Suprapubic skin (tissue), 4 donors: ENCODE data around the gene FDXR. TPM values are rescaled to one million over a fixed set of nuclear protein-coding genes. Genes with fewer than 3 reads are reported as not detected.

ENCODE experiments used
- DNase-seq, 2 donors: peaks; one replicate each; pipeline ENCODE4 v3.0.0-alpha.2; 2019; ENCODE audit warnings: low spot score in 2 of 2
- H3K27ac ChIP-seq: fragments of 200-600 bp; sonication (generic); one replicate; pipeline ENCODE4 v1.5.1; 2019
- H3K27me3 ChIP-seq: fragments of 200-600 bp; sonication (generic); one replicate; pipeline ENCODE4 v1.5.1; 2019
- H3K36me3 ChIP-seq: fragments of 200-600 bp; sonication (generic); one replicate; pipeline ENCODE4 v1.5.1; 2019
- H3K4me1 ChIP-seq: fragments of 200-600 bp; sonication (generic); one replicate; pipeline ENCODE4 v1.5.1; 2019
- H3K4me3 ChIP-seq: fragments of 200-600 bp; sonication (generic); one replicate; pipeline ENCODE4 v1.5.1; 2019; ENCODE audit warnings: mild to moderate bottlenecking
- H3K9me3 ChIP-seq: fragments of 200-600 bp; sonication (generic); one replicate; pipeline ENCODE4 v1.5.1; 2019
- EP300 ChIP-seq: sonication (generic); formaldehyde crosslinking; IDR thresholded peaks from one replicate; pipeline ENCODE4 v1.6.1; 2017; ENCODE audit warnings: antibody characterized with exemption
- POLR2A ChIP-seq, 2 donors: fragments of 450-650 bp; IDR thresholded peaks; one replicate each; pipeline ENCODE4 v1.6.1; 2017; ENCODE audit warnings: antibody characterized with exemption in 2 of 2, mild to moderate bottlenecking in 2 of 2, moderate library complexity in 2 of 2
- POLR2AphosphoS5 ChIP-seq, 3 donors: sonication (generic); formaldehyde crosslinking; IDR thresholded peaks; one replicate each; pipeline ENCODE4 v1.6.1; 2017; ENCODE audit warnings: antibody characterized with exemption in 3 of 3
- WGBS: methylation state at CpG from one replicate; pipeline ENCODE4 v1.1.5; 2018; 5-methylcytosine and 5-hydroxymethylcytosine counted together
- total RNA-seq, 4 donors: library from RNA; depleted of rRNA; stranded (reverse); fragments of >200 nt; gene quantifications; one replicate each; pipeline ENCODE4 v1.1.0, GENCODE V29; 2016
- TF ChIP-seq, protein P1 (sequence below), 2 donors: fragments of 200-600 bp in 1 of 2; fragments of 450-650 bp in 1 of 2; sonication (generic) in 1 of 2; IDR thresholded peaks; one replicate each; pipeline ENCODE4 v1.5.1; 2016 to 2019; ENCODE audit warnings: antibody characterized with exemption in 2 of 2, mild to moderate bottlenecking in 1 of 2, moderate library complexity in 1 of 2

The FDXR gene
- total RNA-seq, 4 donors from 2014 or later = 19.1 to 34.1 (median 24.7) TPM

DNA sequence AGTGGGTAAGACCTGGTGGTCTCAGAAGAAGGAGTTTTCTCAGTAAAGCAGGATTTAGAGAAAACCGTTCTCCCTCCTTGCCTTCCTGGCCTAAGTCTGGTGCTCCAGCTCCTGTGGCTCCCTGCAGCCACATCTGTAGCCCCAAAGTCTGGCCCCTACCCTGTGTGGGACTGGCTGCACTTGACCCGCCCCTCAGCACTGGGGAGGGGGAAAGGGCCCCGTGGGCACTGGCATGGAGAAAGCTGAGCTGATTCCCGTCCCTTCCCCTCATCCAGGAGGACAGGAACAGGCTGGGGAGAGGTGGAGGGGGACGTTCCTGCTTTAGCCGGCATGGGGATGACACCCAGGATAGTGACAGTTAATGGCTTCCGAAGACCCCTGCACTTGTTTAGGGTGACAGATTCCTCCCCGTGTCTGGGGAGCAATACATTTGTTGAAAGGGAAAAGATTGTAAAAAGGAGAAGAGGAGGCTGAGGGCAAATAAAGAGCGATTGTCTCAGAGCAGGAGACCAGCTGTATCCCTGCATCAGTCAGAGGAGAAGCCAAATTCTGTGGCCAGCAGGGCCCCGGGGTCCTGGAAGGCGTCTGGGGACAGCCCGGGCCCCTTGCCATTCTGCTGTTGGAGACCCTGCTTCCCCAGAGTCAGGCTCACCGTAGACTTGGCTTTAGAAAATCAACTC is 51.0 kb downstream of the FDXR start:
- no peaks in the 10 kb centered on the region for H3K27me3 ChIP-seq
- H3K4me3 ChIP-seq = no peak overlapping the region
- TF ChIP-seq, protein P1, sequence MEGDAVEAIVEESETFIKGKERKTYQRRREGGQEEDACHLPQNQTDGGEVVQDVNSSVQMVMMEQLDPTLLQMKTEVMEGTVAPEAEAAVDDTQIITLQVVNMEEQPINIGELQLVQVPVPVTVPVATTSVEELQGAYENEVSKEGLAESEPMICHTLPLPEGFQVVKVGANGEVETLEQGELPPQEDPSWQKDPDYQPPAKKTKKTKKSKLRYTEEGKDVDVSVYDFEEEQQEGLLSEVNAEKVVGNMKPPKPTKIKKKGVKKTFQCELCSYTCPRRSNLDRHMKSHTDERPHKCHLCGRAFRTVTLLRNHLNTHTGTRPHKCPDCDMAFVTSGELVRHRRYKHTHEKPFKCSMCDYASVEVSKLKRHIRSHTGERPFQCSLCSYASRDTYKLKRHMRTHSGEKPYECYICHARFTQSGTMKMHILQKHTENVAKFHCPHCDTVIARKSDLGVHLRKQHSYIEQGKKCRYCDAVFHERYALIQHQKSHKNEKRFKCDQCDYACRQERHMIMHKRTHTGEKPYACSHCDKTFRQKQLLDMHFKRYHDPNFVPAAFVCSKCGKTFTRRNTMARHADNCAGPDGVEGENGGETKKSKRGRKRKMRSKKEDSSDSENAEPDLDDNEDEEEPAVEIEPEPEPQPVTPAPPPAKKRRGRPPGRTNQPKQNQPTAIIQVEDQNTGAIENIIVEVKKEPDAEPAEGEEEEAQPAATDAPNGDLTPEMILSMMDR (IDR thresholded peaks at IDR 0.05) = no peak
- TF ChIP-seq POLR2AphosphoS5 (IDR thresholded peaks at IDR 0.05) (no peak), POLR2A (IDR thresholded peaks at IDR 0.05) (no peak), EP300 (no peak)
- H3K9me3 ChIP-seq = no peaks in the 10 kb centered on the region
- 82% methylated on average over 13 of the region's 13 CpGs for WGBS
- H3K4me1 ChIP-seq = peaks cover 22% of the 10 kb centered on the region
- peaks cover 29% of the 10 kb centered on the region for H3K36me3 ChIP-seq
- DNase-seq = no peak
- no peak overlapping the region for H3K27ac ChIP-seq

DNA sequence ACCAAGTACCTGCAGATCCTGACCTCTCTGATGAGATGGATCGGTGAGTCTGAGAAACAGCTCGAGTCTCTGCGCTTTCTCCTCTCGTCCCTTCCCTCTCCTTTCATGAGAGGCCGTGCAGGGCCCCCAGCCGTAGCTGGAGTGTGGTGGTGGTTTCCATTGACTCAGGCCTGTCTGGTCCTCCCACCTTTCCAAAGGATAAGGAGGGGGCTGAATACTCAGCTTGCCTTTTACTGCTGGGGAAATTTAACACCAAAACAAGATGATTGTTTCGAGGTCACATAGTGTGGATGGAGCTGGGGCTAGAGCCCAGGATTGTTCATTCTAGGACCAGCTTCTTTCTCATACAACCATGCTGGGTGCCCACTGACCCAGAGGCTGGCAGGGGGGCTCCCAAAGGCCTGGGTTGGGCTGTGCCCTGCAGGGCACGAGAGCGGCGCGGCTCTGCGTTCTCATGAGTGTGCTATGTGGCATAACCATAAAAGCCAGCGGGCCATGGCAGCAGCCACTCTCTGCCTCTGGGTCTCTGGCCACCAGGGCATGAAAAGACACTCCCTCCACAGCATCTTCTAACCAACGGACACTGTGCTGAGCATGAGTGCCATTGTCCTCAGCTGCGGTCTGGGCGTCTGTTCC is 52.9 kb downstream of the FDXR start:
- WGBS = 93% methylated on average over 8 of the region's 16 CpGs
- H3K9me3 ChIP-seq = no peaks in the 10 kb centered on the region
- no peak overlapping the region for H3K4me3 ChIP-seq
- peaks cover 24% of the 10 kb centered on the region for H3K36me3 ChIP-seq
- DNase-seq = no peak
- peaks cover 22% of the 10 kb centered on the region for H3K4me1 ChIP-seq
- no peaks in the 10 kb centered on the region for H3K27me3 ChIP-seq
- no peak overlapping the region for H3K27ac ChIP-seq
- TF ChIP-seq POLR2A (IDR thresholded peaks at IDR 0.05) (no peak), POLR2AphosphoS5 (IDR thresholded peaks at IDR 0.05) (no peak), EP300 (no peak)
- TF ChIP-seq, protein P1 (IDR thresholded peaks at IDR 0.05) = no peak

GRCh38 chr17:74818291-74818938 is 54.4 kb downstream of the FDXR start:
- WGBS = 92% methylated on average over 16 of the region's 16 CpGs
- TF ChIP-seq, protein P1 (IDR thresholded peaks at IDR 0.05) = no peak
- no peak overlapping the region for H3K27ac ChIP-seq
- H3K4me1 ChIP-seq = peaks cover 19% of the 10 kb centered on the region
- peaks cover 25% of the 10 kb centered on the region for H3K36me3 ChIP-seq
- H3K27me3 ChIP-seq = no peaks in the 10 kb centered on the region
- no peaks in the 10 kb centered on the region for H3K9me3 ChIP-seq
- H3K4me3 ChIP-seq = no peak overlapping the region
- no peak for DNase-seq

DNA sequence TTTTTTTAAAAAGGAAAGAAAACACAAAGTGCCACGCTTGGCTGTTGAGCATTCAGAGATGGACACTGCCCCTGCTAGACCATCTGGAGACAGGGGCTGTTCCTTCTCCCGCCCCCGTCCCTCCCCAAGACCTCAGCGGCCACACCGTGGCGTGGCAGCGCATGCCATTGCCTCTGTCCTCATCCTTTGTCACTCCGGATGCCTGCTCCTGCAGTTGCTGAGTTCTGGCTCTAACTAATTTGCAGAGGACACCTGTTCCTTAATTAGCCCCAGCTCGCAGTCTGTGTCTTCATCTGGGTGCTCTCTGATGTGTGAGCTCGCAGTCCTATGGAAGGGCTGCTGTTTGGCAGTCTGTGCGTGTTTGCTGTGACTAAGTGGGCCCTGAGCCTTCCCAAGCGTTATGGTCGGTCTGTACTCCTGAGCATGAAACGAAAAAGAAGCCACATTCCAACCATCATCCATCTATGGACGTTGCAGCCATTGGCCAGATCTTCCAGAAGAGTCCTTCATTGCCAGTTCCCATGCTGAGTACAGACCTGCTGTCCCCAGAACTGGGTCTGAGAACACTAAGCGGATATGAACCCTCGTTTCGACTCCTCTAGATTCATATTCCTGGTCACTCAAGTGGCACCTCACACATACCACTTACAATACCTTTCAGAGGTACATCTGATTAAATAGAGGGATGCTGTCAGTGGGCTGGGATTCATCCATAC is 55.7 kb downstream of the FDXR start:
- Histone ChIP-seq H3K36me3 (peaks cover 32% of the 10 kb centered on the region), H3K27ac (no peak overlapping the region), H3K4me1 (peaks cover 6% of the 10 kb centered on the region), H3K27me3 (no peaks in the 10 kb centered on the region), H3K4me3 (no peak overlapping the region), H3K9me3 (no peaks in the 10 kb centered on the region)
- DNase-seq = no peak
- TF ChIP-seq, protein P1 (IDR thresholded peaks at IDR 0.05) = no peak
- TF ChIP-seq POLR2AphosphoS5 (IDR thresholded peaks at IDR 0.05) (no peak), EP300 (no peak), POLR2A (IDR thresholded peaks at IDR 0.05) (no peak)
- WGBS = 90% methylated on average over 16 of the region's 18 CpGs
